Stimulated activated CD4-positive, alpha-beta T cell treated with anti-CD3 and anti-CD28 coated beads, Interleukin-12 subunit alpha, Interleukin-12 subunit beta, amount 100 ng/mL, for 4 hours (primary cell): ENCODE data around the gene ARL17B.
"Not testable (repeated sequence)": the region's sequence is repeated elsewhere in the genome, so short reads cannot be mapped to it uniquely, and the experiment has no call there.

Experiments used
- DNase-seq: peaks from one replicate; pipeline ENCODE4 v3.0.0-alpha.2; 2020

Gene ARL17B

GRCh38 chr17:46361755-46362154 lies at the start of gene ARL17B:
ARL17B (minus strand) TSS chr17:46361766; CDS start chr17:46358397, 3,369 bp downstream.
- DNase-seq, result peak; percentile 75

- DNase-seq, result not testable (repeated sequence)
Observed at GRCh38 chr17:46409864-46410263, 48.3 kb upstream of the ARL17B start.

GRCh38 chr17:46407155-46407554 lies 45.6 kb upstream of the ARL17B start:
- not testable (repeated sequence) for DNase-seq

- DNase-seq, result not testable (repeated sequence)
Observed at GRCh38 chr17:46401033-46401787, 39.6 kb upstream of the ARL17B start.

GRCh38 chr17:46400543-46400942 lies 39.0 kb upstream of the ARL17B start:
- not testable (repeated sequence) for DNase-seq

GRCh38 chr17:46399993-46400392 lies 38.4 kb upstream of the ARL17B start:
- not testable (repeated sequence) for DNase-seq

- DNase-seq, result not testable (repeated sequence)
Observed at GRCh38 chr17:46396292-46396691, 34.7 kb upstream of the ARL17B start.

- not testable (repeated sequence) for DNase-seq
Observed at GRCh38 chr17:46393702-46394101, 32.1 kb upstream of the ARL17B start.

- not testable (repeated sequence) for DNase-seq
Observed at GRCh38 chr17:46385491-46385890, 23.9 kb upstream of the ARL17B start.

- DNase-seq, result not testable (repeated sequence)
Observed at GRCh38 chr17:46383118-46383517, 21.6 kb upstream of the ARL17B start.

- DNase-seq, result not testable (repeated sequence)
Observed at GRCh38 chr17:46373418-46373817, 11.9 kb upstream of the ARL17B start.

GRCh38 chr17:46372236-46373229 lies 11.0 kb upstream of the ARL17B start:
- not testable (repeated sequence) for DNase-seq

- not testable (repeated sequence) for DNase-seq
Observed at GRCh38 chr17:46367520-46367919, 6.0 kb upstream of the ARL17B start.

GRCh38 chr17:46361145-46361735 lies 326 bp downstream of the ARL17B start:
- DNase-seq, result not testable (repeated sequence)

- not testable (repeated sequence) for DNase-seq
Observed at GRCh38 chr17:46353856-46354255, 7.7 kb downstream of the ARL17B start.

- not testable (repeated sequence) for DNase-seq
Observed at GRCh38 chr17:46349060-46349459, 12.5 kb downstream of the ARL17B start.

- DNase-seq, result not testable (repeated sequence)
Observed at GRCh38 chr17:46348345-46348744, 13.2 kb downstream of the ARL17B start.

- DNase-seq, result not testable (repeated sequence)
Observed at GRCh38 chr17:46342131-46342530, 19.4 kb downstream of the ARL17B start.

- DNase-seq, result not testable (repeated sequence)
Observed at GRCh38 chr17:46341220-46341619, 20.3 kb downstream of the ARL17B start.

- DNase-seq, result not testable (repeated sequence)
Observed at GRCh38 chr17:46294831-46295230, 66.7 kb downstream of the ARL17B start, which contains the start of gene LRRC37A. LRRC37A (plus strand) TSS chr17:46295131; CDS start chr17:46295134, 3 bp downstream.

GRCh38 chr17:46291618-46292017 lies 69.9 kb downstream of the ARL17B start:
- DNase-seq, result not testable (repeated sequence)

GRCh38 chr17:46290906-46291546 lies 70.5 kb downstream of the ARL17B start:
- DNase-seq, result not testable (repeated sequence)
